Thyroid gland (tissue), 4 donors: ENCODE measurements around the gene SLC49A4. TPM values are rescaled to one million over a fixed set of nuclear protein-coding genes. Genes with fewer than 3 reads are reported as not detected.
A peak's percentile ranks its signal among the peaks of the same experiment; 100 is the strongest.

ENCODE experiments used
- DNase-seq, 2 donors: peaks; one replicate each; pipeline ENCODE4 v3.0.0-alpha.2; 2019
- H3K27ac ChIP-seq, 3 donors: fragments of 200-600 bp; sonication (generic); 1 replicate in 2 of 3; 2 replicates in 1 of 3; pipeline ENCODE4 v1.5.1; 2016 to 2019; ENCODE audit warnings: mild to moderate bottlenecking in 1 of 3, moderate library complexity in 1 of 3
- H3K27me3 ChIP-seq: fragments of 200-600 bp; sonication (generic); one replicate; pipeline ENCODE4 v1.5.1; 2019
- H3K36me3 ChIP-seq, 2 donors: fragments of 200-600 bp; sonication (generic); one replicate each; pipeline ENCODE4 v1.5.1; 2016 to 2019
- H3K4me1 ChIP-seq, 2 donors: fragments of 200-600 bp; sonication (generic); one replicate each; pipeline ENCODE4 v1.5.1; 2017 to 2019
- H3K4me3 ChIP-seq, 3 donors: fragments of 200-600 bp; sonication (generic); replicated peaks in 1 of 3; 1 replicate in 2 of 3; 2 replicates in 1 of 3; pipeline ENCODE4 v1.5.1; 2016; ENCODE audit warnings: mild to moderate bottlenecking in 1 of 3
- H3K9me3 ChIP-seq: fragments of 200-600 bp; sonication (generic); one replicate; pipeline ENCODE4 v1.5.1; 2017
- CTCF ChIP-seq, 6 experiments: fragments of 200-600 bp in 3 of 6; fragments of 450-650 bp in 3 of 6; sonication (generic) in 3 of 6; IDR thresholded peaks; one replicate each; pipeline ENCODE4 v1.5.1; 2016 to 2019; ENCODE audit warnings: antibody characterized with exemption in 6 of 6, mild to moderate bottlenecking in 2 of 6, inconsistent platforms in 1 of 6, moderate library complexity in 1 of 6
- POLR2A ChIP-seq, 2 donors: fragments of 450-650 bp; IDR thresholded peaks; one replicate each; pipeline ENCODE4 v1.6.1; 2017; ENCODE audit warnings: antibody characterized with exemption in 2 of 2, mild to moderate bottlenecking in 2 of 2, moderate library complexity in 1 of 2
- WGBS, 2 donors: methylation state at CpG; one replicate each; pipeline ENCODE4 v1.1.5; 2017; 5-methylcytosine and 5-hydroxymethylcytosine counted together
- intact Hi-C: fragments of 100-400 bp; cut with DNase I; formaldehyde crosslinking; loops from one replicate; pipeline ENCODE4 v1.15.1; 2023
- total RNA-seq, 4 donors: library from RNA; depleted of rRNA; stranded (reverse); fragments of >200 nt; gene quantifications; one replicate each; pipeline ENCODE4 v1.2.3, GENCODE V29; 2016

Gene SLC49A4
- total RNA-seq, 4 donors from 2014 or later = 22.6 to 32.5 (median 28.2) TPM

GRCh38 chr3:122767540-122768372, 27.1 kb upstream of the SLC49A4 start:
- intact Hi-C loops = no loop called here
- peak overlapping the region; percentile 78 to 86 (median 80) for H3K27ac ChIP-seq

GRCh38 chr3:122770521-122771202, 24.2 kb upstream of the SLC49A4 start:
- no peak for DNase-seq
- TF ChIP-seq POLR2A (IDR thresholded peaks at IDR 0.05) (no peak), CTCF (IDR thresholded peaks at IDR 0.05) (no peak)
- WGBS, 2 donors = 94 to 96% methylated on average over 5 of the region's 5 CpGs
- Histone ChIP-seq H3K4me3 (no peak overlapping the region), H3K4me1 (peaks cover 20 to 26% of the 10 kb centered on the region in 2 donors), H3K27me3 (no peaks in the 10 kb centered on the region), H3K36me3 (no peaks in the 10 kb centered on the region), H3K27ac (no peak overlapping the region), H3K9me3 (no peaks in the 10 kb centered on the region)
- intact Hi-C loops = no loop called here

More at GRCh38 chr3:122767540-122768372, 27.1 kb upstream of the SLC49A4 start:
- WGBS, 2 donors = 70 to 75% methylated on average over 3 of the region's 3 CpGs
- Histone ChIP-seq H3K4me3 (no peak overlapping the region), H3K36me3 (no peaks in the 10 kb centered on the region), H3K27me3 (no peaks in the 10 kb centered on the region), H3K4me1 (peaks cover 20 to 26% of the 10 kb centered on the region in 2 donors), H3K9me3 (no peaks in the 10 kb centered on the region)
- peak; percentile 52 to 66 for DNase-seq
- no peak for TF ChIP-seq CTCF (IDR thresholded peaks at IDR 0.05)
- TF ChIP-seq POLR2A (IDR thresholded peaks at IDR 0.05) = no peak

GRCh38 chr3:122772827-122773226, 22.0 kb upstream of the SLC49A4 start:
- TF ChIP-seq CTCF (IDR thresholded peaks at IDR 0.05) (no peak), POLR2A (IDR thresholded peaks at IDR 0.05) (no peak)
- Histone ChIP-seq H3K27me3 (no peaks in the 10 kb centered on the region), H3K27ac (no peak overlapping the region), H3K36me3 (no peaks in the 10 kb centered on the region), H3K9me3 (no peaks in the 10 kb centered on the region), H3K4me1 (peaks cover 12% of the 10 kb centered on the region in 2 donors), H3K4me3 (no peak overlapping the region)
- no peak for DNase-seq
- 98% methylated on average over 1 of the region's 1 CpG for WGBS, 2 donors
- intact Hi-C loops = no loop called here

- WGBS, 2 donors = 87 to 95% methylated on average over 3 of the region's 3 CpGs
- TF ChIP-seq POLR2A (IDR thresholded peaks at IDR 0.05) = no peak
- TF ChIP-seq CTCF (IDR thresholded peaks at IDR 0.05) = no peak
- Histone ChIP-seq H3K4me1 (peaks cover 0 to 5% of the 10 kb centered on the region in 2 donors), H3K36me3 (no peaks in the 10 kb centered on the region), H3K27me3 (no peaks in the 10 kb centered on the region), H3K27ac (no peak overlapping the region), H3K9me3 (no peaks in the 10 kb centered on the region), H3K4me3 (no peak overlapping the region)
- DNase-seq = no peak
- intact Hi-C loops = no loop called here
These were observed 20.8 kb upstream of the SLC49A4 start for GRCh38 chr3:122773944-122774509.
